ENCODE data around the gene SENP5.
A peak's percentile ranks its signal among the peaks of the same experiment; 100 is the strongest.

SENP5 gene

DNA sequence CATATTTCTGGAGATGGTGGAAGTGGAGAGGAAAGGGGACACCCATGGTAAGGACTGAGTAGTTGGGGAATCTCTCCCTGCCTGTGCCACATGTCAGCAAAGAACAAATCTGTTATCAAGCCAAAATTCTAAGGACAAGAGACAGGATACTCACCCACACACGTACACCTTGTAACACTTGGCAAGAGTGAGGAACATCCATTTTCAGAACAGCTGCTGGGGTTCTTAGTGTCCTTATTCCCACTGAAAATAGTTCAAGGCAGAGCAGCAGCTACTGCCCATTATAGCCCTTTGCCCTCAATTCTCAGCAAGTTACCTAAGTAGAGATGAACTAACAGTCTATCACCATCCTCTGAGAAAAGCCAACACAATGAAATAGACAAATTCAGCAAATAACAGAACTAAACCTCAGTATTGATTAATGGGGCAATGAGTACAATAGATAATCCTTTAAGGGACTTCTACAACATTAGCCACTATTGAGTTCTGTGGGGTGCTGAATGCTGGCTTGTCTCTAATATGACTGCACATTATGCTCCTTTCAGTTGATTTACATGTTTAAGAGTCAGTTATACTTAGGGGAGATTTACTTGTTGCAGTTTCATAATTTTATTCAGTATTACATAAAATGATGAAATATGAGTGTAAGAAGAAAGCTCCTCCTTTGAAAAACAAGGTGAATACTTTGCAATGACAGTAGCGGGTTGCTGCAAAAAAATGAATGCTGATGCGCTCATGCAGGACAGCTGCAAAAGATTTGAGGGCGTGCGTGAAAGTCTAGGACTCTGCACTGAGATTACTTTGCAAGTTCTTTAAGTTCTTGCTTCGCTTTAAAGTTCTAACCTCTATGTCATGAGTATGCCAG lies 22.4 kb downstream of the SENP5 start:
- DNase-seq (ENCODE audit: low read depth): peak; percentile 3

DNA sequence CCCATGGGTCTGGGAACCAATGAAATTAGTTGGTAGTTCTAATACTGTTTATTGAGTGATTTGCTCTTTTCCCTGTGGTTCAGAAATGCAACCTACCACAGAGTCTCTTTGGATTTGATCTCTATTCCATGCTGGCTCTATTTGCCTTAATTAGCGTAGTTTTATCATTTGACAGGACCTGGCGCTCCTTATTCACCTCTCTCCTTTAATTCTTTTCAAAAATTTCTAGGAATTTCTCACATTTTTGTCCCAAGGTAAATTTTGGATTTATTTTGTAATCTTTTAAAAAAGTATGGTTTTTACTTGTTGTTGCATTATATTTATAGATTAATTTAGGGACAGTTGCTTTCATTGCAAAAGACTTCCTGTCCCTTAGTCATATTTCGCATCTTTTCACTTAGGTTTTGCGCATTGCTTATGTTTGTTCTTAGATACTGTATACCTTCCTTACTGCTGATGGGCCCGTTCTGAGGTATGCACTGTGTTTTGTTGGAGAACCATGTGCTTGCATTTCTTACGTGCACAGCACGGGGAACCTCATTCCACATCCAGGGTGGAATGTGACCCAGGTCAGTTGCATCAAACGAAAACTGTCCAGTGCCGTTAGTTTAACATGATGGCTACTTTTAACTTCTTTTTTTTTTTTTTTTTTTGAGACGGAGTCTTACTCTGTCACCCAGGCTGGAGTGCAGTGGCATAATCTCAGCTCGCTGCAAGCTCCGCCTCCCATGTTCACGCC lies 27.0 kb downstream of the SENP5 start:
- no peak for DNase-seq (ENCODE audit: low read depth)

DNA sequence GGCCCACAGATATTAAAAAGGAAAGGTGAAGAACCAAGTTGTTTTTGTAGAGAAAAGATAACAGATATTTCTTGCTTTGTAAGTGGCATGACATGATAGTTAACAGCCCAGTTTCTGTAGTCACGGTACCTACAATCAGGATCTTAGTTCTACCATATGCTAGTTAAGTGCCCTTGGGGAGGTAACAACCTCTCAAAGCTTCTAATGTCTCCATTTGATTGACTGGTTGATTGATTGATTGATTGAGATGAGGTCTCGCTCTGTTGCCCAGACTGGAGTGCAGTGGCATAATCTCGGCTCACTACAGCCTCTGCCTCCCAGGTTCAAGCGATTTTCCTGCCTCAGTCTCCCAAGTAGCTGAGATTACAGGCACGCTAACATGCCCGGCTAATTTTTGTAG lies 28.5 kb downstream of the SENP5 start:
- no peak for DNase-seq (ENCODE audit: low read depth)

DNA sequence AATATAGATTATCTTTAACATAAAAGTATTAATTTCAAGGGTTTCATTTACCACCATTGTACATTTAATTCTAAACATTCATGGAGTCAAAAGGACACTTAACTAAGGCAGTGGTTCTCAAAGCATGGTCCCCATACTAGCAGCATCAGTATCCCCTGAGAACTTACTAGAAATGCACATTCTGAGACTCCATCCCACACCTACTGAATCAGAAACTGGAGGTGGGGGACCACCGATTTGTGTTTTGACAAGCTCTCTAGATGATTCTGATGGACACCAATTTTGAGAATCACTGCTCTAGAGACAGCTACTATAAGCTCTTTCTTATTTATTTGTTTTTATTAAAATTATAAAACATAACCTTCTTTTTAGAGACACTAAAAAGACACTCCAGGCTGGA lies 34.0 kb downstream of the SENP5 start:
- DNase-seq (ENCODE audit: low read depth): no peak

DNA sequence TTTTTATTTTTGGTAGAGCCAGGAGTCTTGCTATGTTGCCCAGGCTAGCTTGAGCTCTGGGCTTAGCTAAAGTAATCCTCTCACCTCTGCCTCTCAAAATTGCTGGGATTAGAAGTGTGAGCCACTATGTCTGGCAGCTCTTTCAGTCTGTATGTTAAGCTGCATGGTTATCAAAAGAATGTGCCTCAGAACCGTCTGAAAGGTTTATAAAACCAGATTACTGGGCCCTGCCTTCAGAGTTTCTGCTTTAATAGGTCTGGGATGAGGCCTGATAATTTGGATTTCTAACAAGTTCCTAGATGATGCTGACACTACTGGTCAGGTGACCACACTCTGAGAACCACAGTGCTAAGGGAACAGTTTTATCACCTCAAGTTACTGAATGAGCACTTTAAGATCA lies 34.6 kb downstream of the SENP5 start:
- no peak for DNase-seq (ENCODE audit: low read depth)

DNA sequence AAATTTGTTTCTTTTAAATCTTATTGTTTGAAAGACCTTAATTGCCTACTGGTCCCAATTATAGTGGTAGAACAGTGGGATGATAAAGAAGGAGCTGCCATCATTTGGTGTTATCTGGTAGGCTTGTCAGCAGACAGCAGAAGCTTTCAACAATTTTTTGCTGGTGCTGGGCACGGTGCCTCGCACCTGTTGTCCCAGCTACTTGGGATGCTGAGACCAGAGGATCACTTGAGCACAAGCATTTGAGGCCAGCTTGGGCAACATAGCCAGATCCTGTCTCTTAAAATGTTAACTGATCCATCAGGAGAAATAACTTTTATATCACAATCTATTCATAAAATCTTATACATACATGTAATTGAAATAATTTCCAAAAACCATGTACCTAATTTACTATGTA lies 36.0 kb downstream of the SENP5 start:
- DNase-seq (ENCODE audit: low read depth): no peak

DNA sequence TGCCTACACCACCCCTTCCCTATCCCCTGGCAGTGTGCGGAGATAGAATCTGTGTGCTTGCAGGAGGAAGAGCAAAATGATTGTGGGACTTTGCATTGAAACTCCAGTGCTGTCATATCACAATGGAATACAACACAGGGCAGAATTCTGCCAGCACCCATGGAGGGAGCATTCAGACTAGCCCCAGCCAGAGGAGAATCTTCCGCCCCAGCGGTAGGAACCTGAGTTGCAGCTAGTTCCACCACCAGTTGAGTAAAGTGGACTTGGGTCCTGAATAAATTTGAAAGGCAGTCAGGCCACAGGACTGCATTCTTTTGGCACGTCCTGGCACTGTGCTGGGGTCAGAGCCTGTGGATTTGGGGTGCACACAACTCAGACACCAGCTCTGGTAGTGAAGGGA lies 47.1 kb downstream of the SENP5 start:
- no peak for DNase-seq (ENCODE audit: low read depth)

DNA sequence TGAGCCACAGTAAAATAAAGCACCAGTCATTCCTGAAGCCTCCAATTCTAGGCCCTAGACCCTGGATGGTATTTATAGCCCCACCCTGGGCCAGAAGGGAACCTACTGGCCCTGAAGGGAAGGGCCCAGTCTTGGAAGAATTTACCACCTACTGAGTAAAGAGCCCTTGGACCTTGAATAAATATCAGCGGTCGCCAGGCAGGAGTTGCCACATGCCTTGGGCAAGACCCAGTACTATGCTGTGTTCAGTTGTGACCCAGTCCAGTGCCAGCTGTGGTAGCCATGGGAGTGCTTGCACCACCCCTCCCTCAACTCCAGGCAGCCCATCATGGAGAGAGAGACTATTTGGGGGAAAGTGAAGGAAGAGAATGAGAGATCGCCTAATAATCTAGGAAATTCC lies 47.7 kb downstream of the SENP5 start:
- no peak for DNase-seq (ENCODE audit: low read depth)

DNA sequence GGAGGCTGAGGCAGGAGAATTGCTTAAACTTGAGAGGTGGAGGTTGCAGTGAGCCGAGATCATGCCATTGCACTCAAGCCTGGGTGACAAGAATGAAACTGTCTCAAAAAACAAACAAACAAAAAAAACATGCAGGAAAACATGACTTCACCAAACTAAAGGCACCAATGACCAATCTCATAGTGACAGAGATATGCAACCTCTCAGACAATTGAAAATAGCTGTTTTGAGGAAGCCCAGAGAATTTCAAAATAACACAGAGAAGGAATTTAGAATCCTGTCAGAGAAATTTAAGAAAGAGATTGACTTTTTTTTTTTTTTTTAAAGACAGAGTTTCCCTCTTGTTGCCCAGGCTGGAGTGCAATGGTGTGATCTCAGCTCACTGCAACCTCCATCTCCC lies 48.5 kb downstream of the SENP5 start:
- no peak for DNase-seq (ENCODE audit: low read depth)

DNA sequence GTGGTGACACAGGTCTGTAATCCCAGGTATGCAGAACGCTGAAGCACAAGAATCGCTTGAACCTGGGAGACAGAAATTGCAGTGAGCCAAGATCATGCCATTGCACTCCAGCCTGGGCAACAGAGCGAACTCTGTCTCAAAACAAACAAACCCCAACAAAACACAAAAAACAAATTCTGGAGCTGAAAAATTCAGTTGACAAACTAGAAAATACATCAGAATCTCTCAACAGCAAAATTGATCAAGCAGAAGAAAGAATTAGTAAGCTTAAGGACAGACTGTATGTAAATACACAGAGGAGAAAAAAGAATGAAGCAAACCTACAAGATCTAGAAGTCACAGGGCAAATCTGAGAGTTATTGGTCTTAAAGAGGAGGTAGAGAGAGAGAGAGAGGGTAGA lies 49.3 kb downstream of the SENP5 start:
- DNase-seq (ENCODE audit: low read depth): no peak

DNA sequence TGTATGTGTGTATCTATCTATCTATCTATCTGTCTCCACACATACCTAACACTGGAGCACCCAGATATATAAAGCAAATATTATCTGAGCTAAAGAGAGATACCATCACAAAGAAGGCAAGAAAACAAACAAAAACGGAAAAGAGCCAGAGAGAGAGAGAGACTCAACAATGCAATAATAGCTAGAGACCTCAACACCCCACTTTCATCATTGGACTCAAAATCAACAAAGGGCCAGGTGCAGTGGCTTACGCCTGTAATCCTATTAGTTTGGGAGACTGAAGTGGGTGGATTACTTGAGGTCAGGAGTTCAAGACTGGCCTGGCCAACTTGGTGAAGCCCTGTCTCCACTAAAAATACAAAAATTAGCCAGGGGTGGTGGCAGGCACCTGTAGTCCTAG lies 51.2 kb downstream of the SENP5 start:
- DNase-seq (ENCODE audit: low read depth): no peak

DNA sequence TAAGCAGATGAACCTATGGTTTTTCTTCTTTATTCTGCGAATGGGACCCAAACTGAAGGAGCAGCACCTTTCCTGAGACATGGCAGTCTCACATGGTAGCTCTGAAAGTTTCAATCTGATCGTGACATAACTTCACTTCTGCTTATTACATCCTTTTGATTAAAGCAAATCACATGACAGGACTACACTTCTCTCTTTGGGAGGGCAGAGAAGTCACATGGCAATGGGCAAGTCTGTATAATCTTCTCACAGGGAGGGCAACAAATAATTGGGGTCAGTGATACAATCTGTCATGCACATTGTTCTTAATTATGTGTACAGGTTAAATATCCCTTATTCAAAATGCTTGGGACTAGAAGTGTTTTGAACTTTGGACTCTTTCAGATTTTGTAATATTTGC lies 53.0 kb downstream of the SENP5 start:
- no peak for DNase-seq (ENCODE audit: low read depth)

DNA sequence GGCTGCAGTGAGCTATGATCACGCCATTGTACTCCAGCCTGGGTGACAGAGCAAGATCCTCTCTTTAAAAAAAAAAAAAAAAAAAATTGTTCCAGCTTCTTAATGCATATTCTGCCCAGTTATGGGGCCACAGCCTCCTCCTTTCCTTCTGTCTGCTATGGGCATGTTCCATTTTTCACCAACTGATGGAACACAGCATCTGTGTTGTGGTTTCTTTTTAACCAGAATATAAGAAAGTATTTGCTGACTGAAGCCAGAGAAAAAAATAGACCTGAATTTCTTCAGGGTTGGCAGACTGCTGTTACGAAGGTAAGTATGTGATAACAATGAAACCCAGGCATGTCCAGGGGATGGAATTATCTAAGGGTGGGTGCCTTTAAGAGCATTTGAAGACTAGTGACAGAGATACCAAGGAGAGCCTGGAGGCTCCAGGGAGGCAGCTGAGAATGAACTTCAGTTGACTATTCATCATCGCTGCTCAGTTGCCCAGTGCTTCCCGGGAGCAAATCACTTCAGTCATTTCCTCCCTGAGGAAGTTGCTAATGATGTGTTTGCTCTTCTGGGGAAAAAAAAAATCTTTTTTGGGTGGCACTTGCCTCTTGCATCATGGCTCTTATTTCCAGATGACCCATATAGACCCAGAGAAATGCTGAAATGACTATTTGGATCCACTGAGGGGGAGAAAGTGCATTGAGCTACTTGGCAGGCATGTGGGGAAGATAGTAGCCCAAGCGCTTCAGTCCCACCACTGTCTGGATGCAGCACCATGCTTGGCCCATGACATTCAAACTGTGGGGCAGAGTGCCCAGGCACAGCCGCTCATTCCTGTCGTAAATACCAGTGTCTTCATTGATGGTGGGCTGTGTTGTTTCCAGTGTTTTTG lies 60.1 kb downstream of the SENP5 start:
- DNase-seq (ENCODE audit: low read depth): no peak

DNA sequence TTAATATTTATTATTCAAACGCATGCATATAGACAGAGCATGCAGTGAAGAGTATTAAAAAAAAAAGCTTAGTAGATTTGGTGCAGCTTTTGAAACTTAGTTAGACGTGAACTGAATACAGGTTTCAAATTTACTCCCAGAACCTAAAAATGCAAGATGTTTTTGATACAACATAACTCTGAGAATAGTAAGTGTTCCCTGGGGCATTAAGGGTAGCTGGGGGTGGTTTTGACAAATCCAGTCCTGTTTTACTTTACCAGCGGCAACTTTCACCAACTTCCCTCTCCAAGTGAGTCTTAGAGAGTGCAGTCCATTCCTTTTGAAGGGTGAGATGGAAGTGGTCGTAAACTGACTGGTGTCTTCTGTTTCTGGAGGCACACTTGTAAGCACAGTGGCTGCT lies 63.4 kb downstream of the SENP5 start:
- no peak for DNase-seq (ENCODE audit: low read depth)

DNA sequence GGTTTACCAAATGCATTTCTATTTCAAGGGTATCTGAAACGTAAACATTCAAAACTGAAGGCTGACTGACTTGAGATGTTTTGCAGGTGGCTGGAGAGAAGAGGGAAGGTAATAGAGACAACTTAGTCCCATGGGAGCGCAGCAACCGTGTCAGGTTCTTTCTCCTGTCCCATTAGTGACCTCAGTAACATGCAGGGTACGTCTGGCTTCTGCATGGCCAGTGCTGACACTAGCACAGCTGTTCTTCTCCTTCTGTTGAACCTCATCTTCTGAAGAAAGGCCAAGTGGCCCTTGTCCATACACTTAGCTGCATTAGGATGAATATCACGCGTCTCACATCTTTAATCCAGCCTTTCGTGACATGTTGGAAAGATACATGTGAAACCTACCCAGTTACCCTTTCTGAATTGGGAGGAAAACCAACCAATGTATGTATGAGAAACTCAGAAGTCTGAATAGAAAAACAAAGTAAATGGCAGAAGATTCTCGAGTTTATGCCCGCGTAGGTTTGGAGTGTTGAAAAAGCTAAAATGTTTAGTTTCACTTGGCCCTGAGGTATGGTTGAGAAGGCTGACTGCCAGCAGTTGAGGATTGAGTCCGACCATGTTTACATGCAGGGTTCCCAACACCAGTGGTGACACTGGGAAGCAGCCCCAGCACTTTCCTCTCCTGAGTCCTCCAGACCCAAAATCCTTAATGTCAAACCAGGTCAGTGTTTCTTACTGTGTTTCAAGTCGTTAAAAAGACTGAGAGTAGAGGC lies 64.3 kb downstream of the SENP5 start:
- no peak for DNase-seq (ENCODE audit: low read depth)

DNA sequence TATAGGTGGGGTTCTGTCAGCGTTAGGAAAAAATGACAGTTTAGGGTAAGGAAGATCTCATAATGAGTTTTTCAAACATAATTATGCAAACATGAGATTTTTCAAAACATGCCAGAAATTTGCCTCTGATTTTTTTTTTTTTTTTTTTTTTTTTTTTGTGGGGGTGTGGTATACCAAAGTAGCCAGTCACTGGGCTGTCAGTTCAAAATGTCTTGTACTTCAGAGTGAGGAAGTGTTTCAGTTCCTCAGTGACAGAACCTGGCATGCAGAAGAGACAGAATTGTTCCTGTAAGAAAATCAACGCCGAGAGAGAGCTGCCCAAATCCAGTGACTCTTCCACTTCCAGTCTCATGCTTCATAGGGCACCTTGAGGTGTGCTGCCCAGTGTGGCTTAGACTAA lies 64.9 kb downstream of the SENP5 start:
- DNase-seq (ENCODE audit: low read depth): no peak

DNA sequence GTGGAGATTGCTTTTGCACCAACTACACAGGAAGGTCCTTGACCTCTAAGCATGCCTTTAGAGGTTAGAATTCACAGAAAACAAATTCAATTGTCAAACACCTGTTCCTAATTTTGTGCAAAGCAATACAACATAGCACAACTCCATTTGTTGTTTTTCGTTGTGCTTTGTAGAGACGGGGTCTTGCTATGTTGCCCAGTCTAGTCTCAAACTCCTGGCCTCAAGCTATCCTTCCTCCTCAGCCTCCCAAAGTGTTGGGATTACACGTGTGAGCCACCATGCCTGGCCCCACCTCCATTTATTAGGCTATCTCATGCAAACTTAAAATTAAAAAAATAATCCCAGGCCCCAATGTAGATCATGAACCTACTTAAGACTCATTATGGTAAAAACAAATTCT lies 68.6 kb downstream of the SENP5 start:
- no peak for DNase-seq (ENCODE audit: low read depth)

DNA sequence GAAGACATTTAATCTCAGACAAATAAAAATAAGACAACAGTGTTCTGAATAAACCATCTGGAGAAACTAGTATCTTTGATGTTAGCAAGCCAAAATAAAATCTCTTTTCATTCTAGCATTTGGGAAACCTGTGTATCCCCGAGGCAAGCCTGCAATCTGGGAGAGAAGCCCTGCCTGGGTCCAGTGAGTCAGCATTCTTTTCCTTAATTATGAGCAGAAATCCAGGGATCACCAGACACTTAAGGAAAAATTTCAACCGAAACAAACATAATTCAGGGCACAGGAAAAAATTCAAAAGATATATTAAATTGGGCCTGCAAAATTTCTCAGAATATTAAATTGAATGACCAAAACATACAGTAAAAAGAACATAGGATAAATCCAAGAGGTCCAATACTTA lies 70.4 kb downstream of the SENP5 start:
- DNase-seq (ENCODE audit: low read depth): no peak

DNA sequence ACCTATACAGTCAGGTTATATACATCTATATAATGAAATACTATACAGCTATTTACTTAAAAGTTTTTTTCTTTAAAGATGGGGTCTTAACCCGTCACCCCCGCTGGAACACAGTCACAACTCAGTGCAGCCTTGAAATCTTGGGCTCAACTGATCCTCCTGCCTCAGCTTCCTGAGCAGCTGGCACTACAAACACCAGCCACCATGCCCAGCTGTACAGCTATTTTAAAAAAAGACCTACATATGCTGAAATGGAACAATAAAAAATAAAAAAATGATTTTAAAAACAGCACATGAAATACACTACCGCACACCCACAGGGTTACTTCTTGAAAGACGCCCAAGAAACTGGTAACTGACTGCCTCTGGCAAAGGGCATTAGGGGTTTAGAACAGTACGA lies 70.9 kb downstream of the SENP5 start:
- DNase-seq (ENCODE audit: low read depth): no peak

DNA sequence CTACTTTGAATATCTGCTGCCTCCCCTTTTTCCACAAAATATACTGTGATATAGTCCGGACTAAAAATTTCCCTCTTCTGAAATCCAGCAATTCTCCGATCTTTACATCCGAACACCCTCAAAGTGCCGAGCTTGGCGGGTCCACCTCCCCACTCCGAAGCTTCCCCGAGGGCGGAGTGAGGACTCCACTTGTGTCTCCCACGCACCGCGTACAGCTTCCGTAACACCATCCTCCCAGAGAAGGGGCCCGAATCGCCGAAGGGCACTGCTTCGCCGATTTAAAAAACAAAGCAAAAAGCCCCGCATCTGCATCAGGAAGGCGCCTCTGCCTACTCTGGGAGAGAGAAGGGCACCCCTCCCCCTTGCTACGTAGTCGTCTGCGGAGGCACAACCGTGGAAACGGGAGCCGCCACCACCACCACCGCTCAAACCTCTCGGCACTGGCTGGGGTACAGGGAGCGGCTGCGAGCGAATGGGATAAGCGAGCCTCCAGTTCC lies 74.1 kb downstream of the SENP5 start:
- DNase-seq (ENCODE audit: low read depth): peak; percentile 22

DNA sequence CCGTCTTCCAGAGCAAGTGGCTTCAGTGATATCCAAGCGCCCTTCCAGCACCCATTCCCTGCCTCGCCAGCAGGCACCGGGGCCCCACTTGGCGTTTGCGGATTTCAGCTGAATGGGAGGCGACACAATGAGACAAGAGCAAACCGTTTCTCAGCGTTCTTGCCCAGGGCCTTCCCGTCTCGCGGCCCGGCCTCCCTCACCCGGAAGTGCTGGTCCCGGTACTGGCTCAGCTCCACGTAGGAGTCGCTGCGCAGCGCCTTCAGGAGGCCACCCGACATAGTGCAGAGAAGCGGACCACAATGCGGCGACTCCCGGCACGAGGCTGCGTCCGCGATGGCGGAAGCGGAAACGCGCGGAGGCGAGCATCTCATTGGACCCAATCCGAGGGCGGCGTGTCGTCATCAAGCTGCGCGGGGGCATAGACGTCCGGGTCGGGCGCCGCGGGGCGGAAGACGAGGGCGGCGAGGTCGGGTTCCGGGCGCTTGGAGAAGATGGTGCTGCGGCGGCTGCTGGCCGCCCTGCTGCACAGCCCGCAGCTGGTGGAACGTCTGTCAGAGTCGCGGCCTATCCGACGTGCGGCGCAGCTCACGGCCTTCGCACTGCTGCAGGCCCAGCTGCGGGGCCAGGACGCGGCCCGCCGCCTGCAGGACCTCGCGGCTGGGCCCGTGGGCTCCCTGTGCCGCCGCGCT lies 74.7 kb downstream of the SENP5 start, which contains the start of gene NCBP2:
Gene NCBP2 (minus strand): TSS at position 303 of the 689 bp plus-strand sequence. CDS start 25 bp downstream, at position 278.
- peak; percentile 95 for DNase-seq (ENCODE audit: low read depth)

Measured in GM04504 (cell line).